Measurements from ENCODE around the gene ROR2. TPM values are rescaled to one million over a fixed set of nuclear protein-coding genes. Genes with fewer than 3 reads are reported as not detected.

The ROR2 gene
- polyA plus RNA-seq, 1 experiment = 9.7 TPM

GRCh38 chr9:91946196-91946595 lies 3.8 kb downstream of the ROR2 start:
- peaks cover 20% of the 10 kb centered on the region for H3K27me3 ChIP-seq (ENCODE audit: control insufficient read depth, insufficient read depth, low read length)
- ChIA-PET POLR2A (interaction anchor here (1.2 kb wide), 1 partner anchor 90 kb away, joined by 3 read pairs; no protein-coding TSS in a partner anchor), CTCF (interaction anchor here (0.7 to 3.3 kb wide), 10 partner anchors 9 to 1031 kb away, joined by 3 to 21 read pairs (median 3); no protein-coding TSS in a partner anchor)
- H3K9me3 ChIP-seq (ENCODE audit: control insufficient read depth, insufficient read depth, low read length) = peaks cover 5% of the 10 kb centered on the region
- H3K27ac ChIP-seq (ENCODE audit: low read depth, low read length) = no peak overlapping the region
- TF ChIP-seq, protein P1, sequence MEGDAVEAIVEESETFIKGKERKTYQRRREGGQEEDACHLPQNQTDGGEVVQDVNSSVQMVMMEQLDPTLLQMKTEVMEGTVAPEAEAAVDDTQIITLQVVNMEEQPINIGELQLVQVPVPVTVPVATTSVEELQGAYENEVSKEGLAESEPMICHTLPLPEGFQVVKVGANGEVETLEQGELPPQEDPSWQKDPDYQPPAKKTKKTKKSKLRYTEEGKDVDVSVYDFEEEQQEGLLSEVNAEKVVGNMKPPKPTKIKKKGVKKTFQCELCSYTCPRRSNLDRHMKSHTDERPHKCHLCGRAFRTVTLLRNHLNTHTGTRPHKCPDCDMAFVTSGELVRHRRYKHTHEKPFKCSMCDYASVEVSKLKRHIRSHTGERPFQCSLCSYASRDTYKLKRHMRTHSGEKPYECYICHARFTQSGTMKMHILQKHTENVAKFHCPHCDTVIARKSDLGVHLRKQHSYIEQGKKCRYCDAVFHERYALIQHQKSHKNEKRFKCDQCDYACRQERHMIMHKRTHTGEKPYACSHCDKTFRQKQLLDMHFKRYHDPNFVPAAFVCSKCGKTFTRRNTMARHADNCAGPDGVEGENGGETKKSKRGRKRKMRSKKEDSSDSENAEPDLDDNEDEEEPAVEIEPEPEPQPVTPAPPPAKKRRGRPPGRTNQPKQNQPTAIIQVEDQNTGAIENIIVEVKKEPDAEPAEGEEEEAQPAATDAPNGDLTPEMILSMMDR (IDR thresholded peaks at IDR 0.05; ENCODE audit: low read depth, low read length) = no peak
- H3K4me3 ChIP-seq (ENCODE audit: low read depth, low read length) = peak overlapping the region; percentile 21; the same call in 1 of the 2 replicates
- DNase-seq (ENCODE audit: low read depth, low spot score) = no peak

DNA sequence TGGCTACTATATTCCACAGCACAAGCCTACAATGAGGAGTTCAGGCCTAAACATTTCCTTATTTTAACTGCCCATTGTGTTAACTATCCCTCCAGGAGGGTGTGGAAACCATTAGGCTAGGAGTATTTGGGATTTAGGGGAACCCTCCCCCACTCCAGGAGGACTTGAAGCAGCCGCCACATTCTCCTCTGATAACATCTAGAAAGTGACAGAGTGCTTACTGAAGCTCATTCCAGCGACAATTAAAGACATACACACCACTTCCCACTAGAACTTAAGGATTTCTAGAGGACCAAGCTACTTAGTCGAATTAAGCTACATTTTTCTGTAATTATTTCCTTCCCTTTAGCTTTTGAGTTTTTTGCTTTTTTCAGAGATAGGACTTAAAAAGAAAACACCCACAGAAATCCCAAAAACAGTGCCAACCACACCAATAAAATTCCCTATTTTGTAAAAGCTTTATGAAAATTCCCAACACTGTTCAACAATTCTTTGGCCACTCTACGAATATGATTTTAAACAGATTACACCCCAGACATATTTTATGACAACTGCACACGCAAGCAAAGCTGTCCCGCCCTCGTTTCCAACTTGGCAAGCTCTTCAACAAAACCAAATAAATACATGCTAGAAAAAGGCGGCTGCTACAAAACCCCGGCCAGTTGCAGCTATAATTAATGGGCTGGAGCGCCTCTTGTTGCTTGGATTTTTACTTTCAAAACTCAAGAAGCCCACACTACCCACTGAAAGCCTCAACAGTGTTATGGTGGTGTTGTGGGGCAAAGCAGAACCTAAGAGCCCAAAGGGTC lies 4.5 kb downstream of the ROR2 start:
- DNase-seq (ENCODE audit: low read depth, low spot score) = no peak
- TF ChIP-seq, protein P1 (IDR thresholded peaks at IDR 0.05; ENCODE audit: low read depth, low read length) = no peak
- H3K9me3 ChIP-seq (ENCODE audit: control insufficient read depth, insufficient read depth, low read length) = peaks cover 3% of the 10 kb centered on the region
- CTCF ChIA-PET = interaction anchor here (0.6 to 3.3 kb wide), 9 partner anchors 9 to 1031 kb away, joined by 3 to 21 read pairs (median 3); no protein-coding TSS in a partner anchor
- peaks cover 18% of the 10 kb centered on the region for H3K27me3 ChIP-seq (ENCODE audit: control insufficient read depth, insufficient read depth, low read length)
- H3K27ac ChIP-seq (ENCODE audit: low read depth, low read length) = no peak overlapping the region
- peak overlapping the region; percentile 21 for H3K4me3 ChIP-seq (ENCODE audit: low read depth, low read length)
- POLR2A ChIA-PET = interaction anchor here (0.6 to 1.2 kb wide), 2 partner anchors 90 to 169 kb away, joined by 3 read pairs; no protein-coding TSS in a partner anchor

GRCh38 chr9:91944711-91945110 lies 5.3 kb downstream of the ROR2 start:
- DNase-seq (ENCODE audit: low read depth, low spot score) = no peak
- TF ChIP-seq, protein P1 (IDR thresholded peaks at IDR 0.05; ENCODE audit: low read depth, low read length) = no peak
- Histone ChIP-seq H3K4me3 (ENCODE audit: low read depth, low read length) (no peak overlapping the region), H3K27me3 (ENCODE audit: control insufficient read depth, insufficient read depth, low read length) (peaks cover 15% of the 10 kb centered on the region), H3K9me3 (ENCODE audit: control insufficient read depth, insufficient read depth, low read length) (no peaks in the 10 kb centered on the region; the same call in none of the 2 replicates), H3K27ac (ENCODE audit: low read depth, low read length) (no peak overlapping the region)
- ChIA-PET CTCF (interaction anchor here (0.7 to 3.3 kb wide), 5 partner anchors 9 to 444 kb away, joined by 3 to 21 read pairs (median 5); no protein-coding TSS in a partner anchor), POLR2A (interaction anchor here (1.2 kb wide), 1 partner anchor 91 kb away, joined by 3 read pairs; no protein-coding TSS in a partner anchor)

- DNase-seq (ENCODE audit: low read depth, low spot score) = no peak
- ChIA-PET CTCF (interaction anchor here (0.7 to 3.3 kb wide), 2 partner anchors 11 to 166 kb away, joined by 5 to 21 read pairs; no protein-coding TSS in a partner anchor), POLR2A (no interaction called here)
Observed at GRCh38 chr9:91943478-91944470, 6.3 kb downstream of the ROR2 start.

More at GRCh38 chr9:91943478-91944470, 6.3 kb downstream of the ROR2 start:
- Histone ChIP-seq H3K27me3 (ENCODE audit: control insufficient read depth, insufficient read depth, low read length) (peaks cover 8% of the 10 kb centered on the region), H3K4me3 (ENCODE audit: low read depth, low read length) (no peak overlapping the region), H3K27ac (ENCODE audit: low read depth, low read length) (no peak overlapping the region), H3K9me3 (ENCODE audit: control insufficient read depth, insufficient read depth, low read length) (no peaks in the 10 kb centered on the region; the same call in none of the 2 replicates)
- TF ChIP-seq, protein P1 (IDR thresholded peaks at IDR 0.05; ENCODE audit: low read depth, low read length) = no peak

Data from AG04450 (cell line).